NCI-H524 treated with DMSO at 0.1 percent for 48 hours (cell line): Measurements from ENCODE around the gene OTUD3.
"Not testable (repeated sequence)": the region's sequence is repeated elsewhere in the genome, so short reads cannot be mapped to it uniquely, and the experiment has no call there.

Experiments
- DNase-seq: peaks from one replicate; lab custom pipeline; 2025; lab: John Stamatoyannopoulos, UW

OTUD3 gene

GRCh38 chr1:19920132-19920710 is 38.0 kb downstream of the OTUD3 start:
- DNase-seq: no peak

DNA sequence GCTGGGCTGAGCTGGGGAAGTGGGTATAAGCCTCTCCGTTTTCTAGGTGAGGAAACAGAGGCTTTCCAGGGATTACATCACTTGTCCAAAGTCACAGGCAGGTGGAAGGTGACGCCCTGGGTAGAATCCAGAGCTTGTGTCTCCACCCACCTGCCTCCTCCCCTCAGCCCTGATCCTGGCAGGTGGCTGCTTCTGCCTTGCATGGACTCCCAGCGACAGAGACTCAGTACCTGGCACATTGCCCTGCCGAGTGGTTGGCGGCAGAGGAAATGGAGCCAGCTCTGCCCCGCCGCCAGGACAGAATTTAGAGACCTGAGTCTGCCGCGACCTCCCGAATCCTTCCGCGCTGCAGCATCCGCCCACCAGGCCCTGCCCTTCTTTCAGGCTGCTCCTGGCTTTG is 39.1 kb downstream of the OTUD3 start:
- no peak for DNase-seq

DNA sequence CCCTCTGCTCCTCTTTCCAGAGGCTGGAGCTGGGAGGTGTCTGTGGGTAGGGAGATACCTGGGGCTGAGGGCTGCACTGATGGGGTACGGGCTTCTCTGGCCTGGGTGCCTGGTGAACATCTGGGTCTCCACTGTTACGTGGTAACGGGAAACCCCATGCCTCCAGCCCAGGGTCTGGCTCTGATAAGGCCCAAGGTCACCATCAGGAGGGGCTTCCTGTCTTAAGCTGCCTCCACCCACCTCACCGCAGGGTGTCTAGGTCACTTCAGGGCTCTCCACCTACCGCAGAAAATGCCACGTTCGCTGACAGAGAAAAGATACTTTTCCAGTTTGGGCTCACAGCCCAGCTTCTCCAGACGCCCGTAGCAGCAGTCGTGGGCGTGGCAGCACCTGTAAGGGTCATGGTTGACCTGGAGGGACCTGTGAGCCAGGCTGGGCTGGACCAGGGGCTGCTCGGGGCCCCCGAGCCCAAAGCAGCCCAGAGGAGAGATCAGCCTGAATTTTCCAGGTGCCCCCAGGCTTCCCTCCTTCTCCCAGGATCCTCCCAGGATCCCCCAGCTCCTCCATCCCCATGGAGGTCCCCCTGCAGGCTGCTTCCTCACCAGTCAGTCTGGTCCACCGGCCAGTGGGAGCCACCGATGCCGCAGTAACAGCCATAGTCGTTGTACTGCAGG is 40.0 kb downstream of the OTUD3 start:
- DNase-seq: no peak

DNA sequence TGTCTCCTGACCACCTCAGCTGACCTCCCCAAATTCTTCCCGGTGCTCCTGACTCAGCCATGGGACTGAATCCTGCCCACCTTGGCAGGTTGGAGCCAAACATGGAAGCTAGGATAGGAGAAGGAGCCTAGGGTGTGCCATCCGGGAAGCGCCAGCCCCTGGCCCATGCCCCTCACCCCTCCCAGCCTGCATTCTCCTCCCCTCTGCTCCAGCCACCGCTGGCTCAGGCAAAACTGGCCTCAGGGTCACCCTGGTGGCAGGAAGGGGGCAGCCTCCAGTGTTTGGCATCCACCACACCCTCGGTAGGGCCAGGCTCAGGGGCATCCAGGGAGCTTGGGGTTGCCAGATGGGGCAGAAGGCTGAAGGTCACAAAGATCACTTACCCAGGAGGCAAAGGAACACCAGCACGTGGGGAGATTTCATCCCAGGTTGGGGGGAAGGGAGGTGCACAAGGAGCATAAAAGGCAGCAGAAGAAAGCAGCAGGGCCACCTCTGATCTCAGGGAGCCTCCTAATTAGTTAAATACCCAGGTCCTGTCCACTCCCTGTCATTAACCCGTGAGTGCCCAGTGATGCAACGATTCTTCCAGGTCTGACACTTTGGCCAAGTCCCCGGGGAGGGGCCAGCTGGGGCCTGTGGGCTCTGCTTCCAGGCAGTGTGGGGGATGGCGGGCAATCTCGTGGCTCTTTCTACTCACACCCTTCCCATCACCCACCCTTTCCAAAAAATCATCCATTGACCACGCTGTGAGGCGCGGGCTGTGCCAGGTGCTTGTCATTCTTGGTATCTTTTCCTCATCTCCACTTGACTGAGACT is 41.1 kb downstream of the OTUD3 start, which contains the start of gene PLA2G2E:
PLA2G2E (minus strand) TSS at position 481 of the 816 bp plus-strand sequence; CDS start at position 423, 58 bp downstream.
- no peak for DNase-seq

DNA sequence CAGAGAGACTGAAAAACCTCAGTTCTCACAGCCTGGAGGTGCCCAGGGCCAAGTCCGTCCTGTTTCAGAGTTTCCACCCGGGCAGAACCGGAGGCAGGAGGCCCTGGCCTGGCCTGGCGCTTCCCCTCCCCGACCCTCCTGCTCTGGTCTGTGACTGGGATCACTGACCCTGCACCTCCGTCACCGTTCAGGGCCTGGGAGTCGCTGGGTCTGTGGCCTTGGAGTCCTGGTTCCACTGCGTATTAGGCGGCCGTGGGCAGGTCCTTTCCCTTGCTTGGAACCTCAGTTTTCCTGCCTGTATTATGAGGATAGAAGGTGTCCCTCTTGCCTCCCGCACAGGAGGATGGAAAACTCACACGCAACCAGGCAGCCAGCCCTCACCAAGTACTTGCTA is 41.8 kb downstream of the OTUD3 start:
- no peak for DNase-seq

GRCh38 chr1:19925342-19926070 is 43.3 kb downstream of the OTUD3 start:
- DNase-seq: no peak

- DNase-seq: no peak
Measured at GRCh38 chr1:19926296-19927129, 44.3 kb downstream of the OTUD3 start.

DNA sequence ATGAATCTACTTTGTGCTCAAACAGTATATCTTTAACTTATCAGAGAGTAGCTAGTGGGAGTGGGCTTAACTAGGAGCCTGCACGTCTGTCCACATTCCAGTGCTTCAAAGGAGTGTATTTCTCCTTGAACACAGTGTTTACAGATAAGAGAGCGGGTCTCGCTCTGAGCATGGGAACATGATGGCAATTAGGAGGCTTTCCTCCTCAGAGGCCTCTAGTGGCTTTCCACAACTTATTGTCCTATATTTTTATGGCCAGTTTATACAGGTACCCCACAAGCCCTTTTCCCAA is 44.9 kb downstream of the OTUD3 start:
- not testable (repeated sequence) for DNase-seq

GRCh38 chr1:19932866-19933265 is 50.7 kb downstream of the OTUD3 start:
- no peak for DNase-seq

DNA sequence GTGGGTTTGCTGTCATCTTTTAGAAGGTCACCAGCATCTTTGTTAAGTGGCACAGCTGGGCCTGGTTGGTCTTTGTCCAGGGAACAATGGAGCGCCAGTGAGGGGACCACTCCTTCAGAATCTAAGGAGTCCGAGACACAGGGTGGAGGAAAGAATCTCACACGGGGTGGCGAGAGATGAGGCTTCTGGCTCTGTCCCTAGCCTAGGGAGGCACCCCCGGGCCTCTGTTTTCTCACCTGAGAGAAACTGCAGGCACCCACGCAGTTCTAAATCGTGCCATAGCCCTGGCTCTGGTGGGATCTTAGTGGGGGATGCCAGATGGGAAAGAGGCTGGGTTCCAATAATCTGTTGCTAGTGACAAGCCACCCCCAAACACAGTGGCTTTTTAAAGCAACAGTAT is 52.1 kb downstream of the OTUD3 start:
- no peak for DNase-seq

GRCh38 chr1:19936061-19936750 is 54.0 kb downstream of the OTUD3 start:
- DNase-seq: no peak

DNA sequence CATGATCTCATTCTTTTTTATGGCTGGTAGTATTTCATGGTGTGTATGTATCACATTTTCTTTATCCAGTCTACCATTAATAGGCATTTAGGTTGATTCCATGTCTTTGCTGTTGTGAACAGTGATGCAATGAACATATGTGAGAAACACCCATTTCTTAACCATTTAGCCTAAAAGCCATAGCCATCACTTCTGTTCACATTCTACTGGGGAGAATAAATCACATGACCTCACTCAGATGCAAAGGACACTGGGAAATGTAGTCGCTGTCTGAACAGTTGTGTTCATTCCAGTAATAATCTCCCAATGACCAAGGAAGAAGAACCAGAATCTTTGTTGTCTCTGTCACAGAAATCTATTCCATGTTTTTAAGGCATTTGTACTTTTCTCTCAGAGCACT is 56.3 kb downstream of the OTUD3 start:
- no peak for DNase-seq

- no peak for DNase-seq
Measured at GRCh38 chr1:19940486-19941205, 58.5 kb downstream of the OTUD3 start.

GRCh38 chr1:19941206-19941568 is 59.0 kb downstream of the OTUD3 start:
- no peak for DNase-seq

- no peak for DNase-seq
Measured at GRCh38 chr1:19942088-19942487, 59.9 kb downstream of the OTUD3 start.

DNA sequence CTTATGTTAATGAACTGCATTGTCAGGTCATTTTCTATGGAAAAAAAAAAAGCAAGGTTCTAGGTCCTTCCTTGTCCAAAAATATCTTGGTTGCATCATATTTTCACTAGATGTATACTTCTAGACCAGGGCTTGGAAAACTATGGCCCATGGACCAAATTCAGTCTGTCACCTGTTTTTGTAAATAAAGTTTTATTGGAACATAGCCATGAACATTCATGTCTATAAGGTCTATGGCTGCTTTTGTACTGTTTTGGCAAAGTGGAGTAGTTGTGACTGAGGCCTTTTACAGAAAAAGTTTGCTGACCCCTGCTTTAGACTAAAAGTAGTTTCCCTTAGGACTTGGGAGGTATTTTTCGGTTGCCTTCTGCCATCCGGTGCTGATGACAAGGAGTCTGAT is 60.5 kb downstream of the OTUD3 start:
- DNase-seq: no peak

- no peak for DNase-seq
Measured at GRCh38 chr1:19945914-19946313, 63.7 kb downstream of the OTUD3 start.

DNA sequence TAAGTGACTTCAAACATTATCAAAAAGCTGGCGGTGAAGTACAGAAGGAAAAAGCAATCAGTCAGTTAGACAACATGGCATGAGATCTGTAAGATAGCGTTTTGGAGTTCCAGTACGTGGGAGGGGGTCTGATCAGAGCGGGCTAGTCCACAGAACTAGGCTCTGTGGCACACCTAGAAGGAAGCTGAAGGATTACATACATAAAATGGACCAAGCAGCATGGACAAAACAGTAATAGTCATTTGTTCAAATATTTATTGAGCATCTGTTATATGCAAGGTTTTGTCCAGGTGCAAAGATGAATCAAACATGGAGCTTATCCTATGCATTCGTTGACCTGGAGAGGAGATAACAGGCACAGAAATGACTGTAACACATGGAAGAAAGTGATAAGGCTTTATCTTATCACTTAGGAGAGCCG is 64.1 kb downstream of the OTUD3 start:
- DNase-seq: no peak

DNA sequence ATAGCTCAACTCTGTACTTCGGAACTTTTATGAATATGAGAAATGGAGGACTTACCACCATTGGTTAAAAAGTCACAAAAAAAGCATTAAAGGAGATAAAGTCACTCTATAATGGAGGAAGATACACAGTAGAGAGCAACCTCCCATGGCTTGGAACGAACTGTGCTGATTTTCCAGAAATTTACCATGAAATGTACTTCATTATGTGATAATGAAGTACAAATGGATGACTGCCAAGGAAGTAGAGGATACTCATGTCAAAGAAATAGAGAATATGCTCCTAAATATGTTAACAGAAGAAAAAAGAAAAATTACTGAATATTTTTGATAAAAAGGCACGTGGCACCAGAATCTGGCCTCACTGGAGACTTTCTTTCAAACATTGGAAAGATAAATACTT is 64.8 kb downstream of the OTUD3 start:
- DNase-seq: no peak

DNA sequence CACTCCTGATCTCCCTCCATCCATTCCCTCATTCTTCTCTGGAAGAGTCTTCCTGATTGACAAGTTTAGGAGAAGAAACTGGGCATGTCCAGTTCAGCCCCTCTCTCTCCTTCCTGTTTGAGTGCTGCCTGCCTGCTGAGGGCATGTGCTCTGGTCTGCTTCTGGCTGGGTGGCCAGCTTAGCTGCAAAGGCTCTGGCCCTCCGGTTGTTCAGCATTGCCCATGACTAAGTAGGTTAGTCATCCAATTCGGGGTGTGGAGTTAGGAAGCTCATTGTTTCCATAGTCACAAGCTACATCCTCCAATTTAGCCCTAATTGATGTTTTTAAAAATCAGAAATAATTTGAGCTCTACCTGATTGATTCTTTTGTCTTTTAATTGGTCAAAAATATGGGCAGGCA is 66.8 kb downstream of the OTUD3 start:
- DNase-seq: no peak

GRCh38 chr1:19954059-19954458 is 71.9 kb downstream of the OTUD3 start:
- DNase-seq: no peak
